Activated CD4-positive, alpha-beta memory T cell treated with anti-CD3 and anti-CD28 coated beads, Interleukin-2, amount 10 ng/mL, durations not matched to agents 7 days and 5 days (primary cell): ENCODE data around the gene RAD51B. TPM values are rescaled to one million over a fixed set of nuclear protein-coding genes. Genes with fewer than 3 reads are reported as not detected.

Source experiments
- CTCF ChIA-PET: fragments of 350-600 bp; sonication (Branson Sonifier 250); formaldehyde crosslinking; loops from one replicate; lab custom pipeline; 2021; ENCODE audit warnings: antibody characterized with exemption, inconsistent platforms; lab: Charles Lee
- POLR2A ChIA-PET: fragments of 350-600 bp; sonication (Branson Sonifier 250); formaldehyde crosslinking; loops from one replicate; lab custom pipeline; 2021; ENCODE audit warnings: antibody characterized with exemption; lab: Charles Lee
- DNase-seq: peaks from one replicate; pipeline ENCODE4 v3.0.0-alpha.2; 2020
- H3K27ac Mint-ChIP-seq: one replicate; pipeline ENCODE4 v1.8.0; 2021; ENCODE audit warnings: mild to moderate bottlenecking, mixed read lengths
- H3K27me3 Mint-ChIP-seq: one replicate; pipeline ENCODE4 v1.8.0; 2021; ENCODE audit warnings: mixed read lengths
- H3K36me3 Mint-ChIP-seq: one replicate; pipeline ENCODE4 v1.8.0; 2021; ENCODE audit warnings: low read depth, mixed read lengths
- H3K4me1 Mint-ChIP-seq: one replicate; pipeline ENCODE4 v1.8.0; 2021; ENCODE audit warnings: mixed read lengths
- H3K4me3 Mint-ChIP-seq: one replicate; pipeline ENCODE4 v1.8.0; 2021; ENCODE audit warnings: mild to moderate bottlenecking, mixed read lengths
- H3K9me3 Mint-ChIP-seq: one replicate; pipeline ENCODE4 v1.8.0; 2021; ENCODE audit warnings: mixed read lengths
- total RNA-seq, 2 experiments: library from RNA; stranded (reverse); gene quantifications; one replicate each; pipeline ENCODE4 v1.2.3, GENCODE V29; 2021

Gene RAD51B
- total RNA-seq, 2 experiments from 2014 or later, result 33.1 to 40.8 TPM

DNA sequence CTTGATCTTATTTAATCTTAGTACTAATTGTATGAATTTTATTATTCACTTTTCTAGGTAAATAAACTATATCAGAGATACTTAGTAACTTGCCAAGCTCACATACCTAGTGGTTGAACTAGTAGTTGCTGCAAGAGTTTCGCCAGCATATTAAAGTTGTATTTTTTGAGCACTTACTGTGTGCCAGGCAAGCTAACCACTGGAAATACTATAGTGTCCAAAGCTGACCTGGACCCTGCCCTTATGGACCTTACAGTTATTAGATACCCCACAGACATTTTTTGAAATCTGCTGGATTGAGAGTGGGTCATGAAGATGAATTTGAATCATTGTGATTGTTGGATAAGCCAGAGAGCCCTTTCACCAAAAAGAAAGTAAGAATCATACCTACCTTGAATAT lies 125.0 kb downstream of the RAD51B start:
- CTCF ChIA-PET, result interaction anchor here (0.6 to 4.2 kb wide), 32 partner anchors 9 to 1562 kb away, joined by 3 to 25 read pairs (median 4); no protein-coding TSS in a partner anchor
- POLR2A ChIA-PET, result no interaction called here
- H3K36me3 Mint-ChIP-seq, result no peaks in the 10 kb centered on the region
- peaks cover 2% of the 10 kb centered on the region for H3K27me3 Mint-ChIP-seq
- H3K4me1 Mint-ChIP-seq, result no peaks in the 10 kb centered on the region
- no peak overlapping the region for H3K27ac Mint-ChIP-seq
- no peaks in the 10 kb centered on the region for H3K9me3 Mint-ChIP-seq
- DNase-seq, result no peak
- no peak overlapping the region for H3K4me3 Mint-ChIP-seq

GRCh38 chr14:67949771-67950170 lies 130.2 kb downstream of the RAD51B start:
- POLR2A ChIA-PET, result no interaction called here
- H3K4me3 Mint-ChIP-seq, result no peak overlapping the region
- no peaks in the 10 kb centered on the region for H3K27me3 Mint-ChIP-seq
- H3K36me3 Mint-ChIP-seq, result no peaks in the 10 kb centered on the region
- no peak for DNase-seq
- no peaks in the 10 kb centered on the region for H3K4me1 Mint-ChIP-seq
- no peaks in the 10 kb centered on the region for H3K9me3 Mint-ChIP-seq
- CTCF ChIA-PET, result no interaction called here
- H3K27ac Mint-ChIP-seq, result no peak overlapping the region

- Mint-ChIP-seq H3K4me1 (no peaks in the 10 kb centered on the region), H3K4me3 (no peak overlapping the region), H3K27ac (no peak overlapping the region), H3K27me3 (no peaks in the 10 kb centered on the region), H3K9me3 (no peaks in the 10 kb centered on the region), H3K36me3 (no peaks in the 10 kb centered on the region)
- ChIA-PET POLR2A (no interaction called here), CTCF (interaction anchor here (0.8 kb wide), 1 partner anchor 10 kb away, joined by 3 read pairs; no protein-coding TSS in a partner anchor)
- DNase-seq, result no peak
These were observed 130.8 kb downstream of the RAD51B start for GRCh38 chr14:67950386-67950785.

DNA sequence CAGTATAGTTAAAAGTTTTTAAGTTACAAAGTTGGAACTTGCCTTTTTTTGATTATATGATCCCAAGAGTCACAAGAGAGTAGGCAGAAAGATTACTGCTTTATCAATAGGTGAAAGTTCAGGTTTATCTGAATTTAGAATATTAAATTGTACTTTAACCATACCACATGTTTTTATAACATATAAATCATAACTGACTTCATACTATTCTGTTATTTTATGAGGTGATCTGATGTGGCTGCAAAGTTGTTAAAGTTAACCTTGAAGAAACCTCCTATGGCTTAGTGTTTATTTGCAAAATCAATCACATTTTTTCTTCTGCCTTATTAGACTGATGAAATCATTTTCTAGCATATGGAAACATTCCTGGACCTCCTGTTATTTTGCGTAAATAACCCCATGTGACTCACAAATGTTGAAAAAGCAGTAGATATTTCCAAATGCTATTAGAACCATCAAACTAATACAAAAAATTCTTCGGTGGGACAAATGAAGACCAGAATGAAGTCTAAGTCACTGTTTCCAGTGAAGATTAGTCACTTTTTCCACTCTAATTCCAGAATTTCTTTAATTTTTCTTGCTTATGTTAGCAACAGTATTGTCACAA lies 132.1 kb downstream of the RAD51B start:
- no peak overlapping the region for H3K4me3 Mint-ChIP-seq
- CTCF ChIA-PET, result interaction anchor here (0.9 kb wide), 1 partner anchor 18 kb away, joined by 3 read pairs; no protein-coding TSS in a partner anchor
- no peaks in the 10 kb centered on the region for H3K36me3 Mint-ChIP-seq
- DNase-seq, result no peak
- H3K27me3 Mint-ChIP-seq, result no peaks in the 10 kb centered on the region
- no peaks in the 10 kb centered on the region for H3K9me3 Mint-ChIP-seq
- H3K4me1 Mint-ChIP-seq, result no peaks in the 10 kb centered on the region
- POLR2A ChIA-PET, result no interaction called here
- no peak overlapping the region for H3K27ac Mint-ChIP-seq

GRCh38 chr14:67952381-67952780 lies 132.8 kb downstream of the RAD51B start:
- DNase-seq, result no peak
- ChIA-PET POLR2A (no interaction called here), CTCF (no interaction called here)
- no peak overlapping the region for H3K4me3 Mint-ChIP-seq
- no peak overlapping the region for H3K27ac Mint-ChIP-seq
- H3K36me3 Mint-ChIP-seq, result no peaks in the 10 kb centered on the region
- H3K9me3 Mint-ChIP-seq, result no peaks in the 10 kb centered on the region
- H3K27me3 Mint-ChIP-seq, result no peaks in the 10 kb centered on the region
- H3K4me1 Mint-ChIP-seq, result no peaks in the 10 kb centered on the region

DNA sequence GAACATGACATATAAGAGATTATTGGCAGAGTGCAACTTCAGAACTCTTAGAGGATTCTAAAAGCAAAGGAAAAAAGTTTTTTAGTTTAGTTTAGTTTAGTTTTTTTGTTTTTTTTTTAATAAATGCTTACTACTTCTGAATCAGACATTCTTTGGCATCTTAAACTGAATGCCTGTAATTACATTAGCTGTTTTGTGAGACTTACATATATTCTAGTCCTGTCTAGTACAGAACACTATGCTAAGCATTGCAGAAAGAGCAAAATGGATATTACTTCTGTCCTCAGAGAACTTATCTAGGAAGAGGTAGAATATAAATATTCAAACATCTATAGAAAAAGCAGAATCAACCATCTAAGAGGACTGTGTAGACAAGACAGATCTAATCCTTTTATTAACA lies 133.2 kb downstream of the RAD51B start:
- H3K27me3 Mint-ChIP-seq, result no peaks in the 10 kb centered on the region
- no peaks in the 10 kb centered on the region for H3K4me1 Mint-ChIP-seq
- H3K4me3 Mint-ChIP-seq, result no peak overlapping the region
- no peak overlapping the region for H3K27ac Mint-ChIP-seq
- H3K9me3 Mint-ChIP-seq, result no peaks in the 10 kb centered on the region
- POLR2A ChIA-PET, result no interaction called here
- DNase-seq, result no peak
- no peaks in the 10 kb centered on the region for H3K36me3 Mint-ChIP-seq
- CTCF ChIA-PET, result no interaction called here

DNA sequence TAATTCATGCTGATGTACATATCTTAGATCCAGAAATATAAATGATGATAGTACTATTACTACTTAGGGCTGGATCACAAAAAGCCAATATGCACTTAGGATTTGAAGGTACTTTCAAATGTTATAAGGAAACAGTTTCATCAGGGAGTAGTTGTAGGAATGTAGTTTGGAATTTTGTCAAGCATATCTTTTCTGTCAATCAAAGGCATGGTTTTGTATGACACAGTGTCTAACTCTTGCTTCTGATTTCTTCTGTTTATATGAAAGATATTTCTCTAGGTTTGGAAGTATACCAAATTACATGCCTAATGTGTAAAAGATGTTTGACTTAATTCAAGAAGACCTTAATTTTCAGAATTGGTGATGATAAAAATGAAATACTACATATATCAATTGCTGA lies 135.7 kb downstream of the RAD51B start:
- ChIA-PET POLR2A (no interaction called here), CTCF (interaction anchor here (1.0 kb wide), 1 partner anchor 889 kb away, joined by 3 read pairs; no protein-coding TSS in a partner anchor)
- Mint-ChIP-seq H3K9me3 (no peaks in the 10 kb centered on the region), H3K27me3 (no peaks in the 10 kb centered on the region), H3K36me3 (no peaks in the 10 kb centered on the region), H3K4me3 (no peak overlapping the region), H3K27ac (no peak overlapping the region), H3K4me1 (no peaks in the 10 kb centered on the region)
- DNase-seq, result no peak

DNA sequence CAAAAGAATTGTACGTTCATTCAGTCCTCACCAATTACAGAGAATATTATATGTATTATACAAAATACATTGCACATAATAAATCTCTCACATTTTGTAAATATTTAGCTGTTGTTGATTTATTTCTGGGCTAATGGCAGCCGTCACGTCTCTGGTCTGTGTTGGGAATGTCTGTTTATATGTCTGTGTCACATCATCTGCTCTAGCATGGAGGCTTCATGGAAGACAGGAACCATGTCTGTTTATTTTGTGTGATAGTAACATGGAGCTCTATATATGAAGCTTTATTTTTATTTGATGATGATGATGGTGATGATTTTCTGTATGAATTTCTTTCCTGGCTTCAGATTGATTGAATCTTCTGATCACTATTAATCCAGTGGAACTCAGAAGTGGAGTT lies 138.4 kb downstream of the RAD51B start:
- no peaks in the 10 kb centered on the region for H3K9me3 Mint-ChIP-seq
- no peaks in the 10 kb centered on the region for H3K36me3 Mint-ChIP-seq
- CTCF ChIA-PET, result interaction anchor here (1.2 kb wide), 1 partner anchor 13 kb away, joined by 3 read pairs; no protein-coding TSS in a partner anchor
- no peaks in the 10 kb centered on the region for H3K4me1 Mint-ChIP-seq
- H3K27ac Mint-ChIP-seq, result no peak overlapping the region
- H3K27me3 Mint-ChIP-seq, result no peaks in the 10 kb centered on the region
- DNase-seq, result no peak
- POLR2A ChIA-PET, result no interaction called here
- no peak overlapping the region for H3K4me3 Mint-ChIP-seq

DNA sequence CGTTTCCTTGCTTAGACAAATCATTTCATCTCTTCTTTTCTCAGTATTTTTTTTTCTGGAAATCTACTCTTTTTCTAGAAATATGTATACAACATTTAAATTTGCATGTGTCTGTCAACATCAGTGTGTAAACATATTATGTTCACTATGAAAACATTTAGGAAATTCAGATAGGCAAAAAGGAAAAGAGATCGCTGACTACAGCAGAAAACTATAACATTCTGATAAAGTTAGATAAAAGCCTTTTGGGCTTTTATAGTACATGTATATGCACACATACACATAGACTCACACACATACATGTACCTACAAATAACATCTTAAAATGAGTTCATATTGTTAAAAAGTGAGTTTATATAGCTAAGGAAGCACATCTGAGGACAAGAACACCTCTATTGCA lies 142.1 kb downstream of the RAD51B start:
- no peak overlapping the region for H3K27ac Mint-ChIP-seq
- DNase-seq, result no peak
- no peak overlapping the region for H3K4me3 Mint-ChIP-seq
- peaks cover 8% of the 10 kb centered on the region for H3K36me3 Mint-ChIP-seq
- CTCF ChIA-PET, result no interaction called here
- H3K27me3 Mint-ChIP-seq, result no peaks in the 10 kb centered on the region
- POLR2A ChIA-PET, result no interaction called here
- no peaks in the 10 kb centered on the region for H3K4me1 Mint-ChIP-seq
- peaks cover 3% of the 10 kb centered on the region for H3K9me3 Mint-ChIP-seq

DNA sequence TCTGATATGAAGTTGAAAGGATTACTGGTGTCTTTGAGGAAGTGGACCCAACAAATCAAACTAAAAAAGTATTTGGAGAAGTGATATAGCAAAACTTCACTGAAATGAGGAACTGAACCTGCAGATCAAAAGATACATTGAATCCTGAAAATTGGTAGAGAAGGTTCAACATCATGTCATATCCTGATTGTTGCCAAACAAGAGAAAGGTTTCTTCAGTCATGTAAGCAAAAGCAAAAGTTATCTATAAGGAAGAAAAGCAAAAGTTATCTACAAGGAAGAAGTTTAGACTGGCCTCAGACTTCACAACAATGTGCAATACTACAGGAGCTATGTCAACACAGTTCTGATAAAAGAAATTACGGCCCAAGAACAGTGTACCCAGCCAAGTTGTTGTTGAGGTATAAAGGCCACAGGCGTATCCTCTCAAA lies 142.7 kb downstream of the RAD51B start:
- Mint-ChIP-seq H3K27ac (no peak overlapping the region), H3K4me1 (no peaks in the 10 kb centered on the region), H3K27me3 (no peaks in the 10 kb centered on the region), H3K4me3 (no peak overlapping the region), H3K36me3 (peaks cover 10% of the 10 kb centered on the region), H3K9me3 (peaks cover 4% of the 10 kb centered on the region)
- no peak for DNase-seq
- POLR2A ChIA-PET, result no interaction called here
- CTCF ChIA-PET, result no interaction called here

GRCh38 chr14:67963545-67963944 lies 144.0 kb downstream of the RAD51B start:
- Mint-ChIP-seq H3K4me1 (no peaks in the 10 kb centered on the region), H3K27me3 (no peaks in the 10 kb centered on the region), H3K27ac (no peak overlapping the region), H3K36me3 (peaks cover 14% of the 10 kb centered on the region), H3K4me3 (no peak overlapping the region), H3K9me3 (peaks cover 6% of the 10 kb centered on the region)
- DNase-seq, result no peak
- CTCF ChIA-PET, result no interaction called here
- POLR2A ChIA-PET, result no interaction called here

- no peaks in the 10 kb centered on the region for H3K27me3 Mint-ChIP-seq
- no peak overlapping the region for H3K27ac Mint-ChIP-seq
- no peaks in the 10 kb centered on the region for H3K4me1 Mint-ChIP-seq
- H3K9me3 Mint-ChIP-seq, result peaks cover 9% of the 10 kb centered on the region
- peaks cover 17% of the 10 kb centered on the region for H3K36me3 Mint-ChIP-seq
- no peak for DNase-seq
- CTCF ChIA-PET, result no interaction called here
- POLR2A ChIA-PET, result no interaction called here
- H3K4me3 Mint-ChIP-seq, result no peak overlapping the region
These were observed 144.6 kb downstream of the RAD51B start for GRCh38 chr14:67963960-67964812.

- Mint-ChIP-seq H3K27me3 (no peaks in the 10 kb centered on the region), H3K9me3 (peaks cover 9% of the 10 kb centered on the region), H3K4me1 (no peaks in the 10 kb centered on the region), H3K4me3 (no peak overlapping the region), H3K36me3 (peaks cover 17% of the 10 kb centered on the region), H3K27ac (no peak overlapping the region)
- ChIA-PET CTCF (interaction anchor here (1.2 to 1.5 kb wide), 2 partner anchors 12 to 21 kb away, joined by 3 to 6 read pairs; no protein-coding TSS in a partner anchor), POLR2A (no interaction called here)
- DNase-seq, result no peak
These were observed 146.1 kb downstream of the RAD51B start for GRCh38 chr14:67965696-67966095.
